NCI-H524 (cell line): ENCODE data around the gene OLFML2B.

Experiments
- DNase-seq, 2 experiments: peaks; one replicate each; lab custom pipeline; 2025; lab: John Stamatoyannopoulos, UW

Gene OLFML2B

GRCh38 chr1:161945306-161946060, 78.2 kb downstream of the OLFML2B start:
- no peak for DNase-seq

- DNase-seq, result no peak
Measured at GRCh38 chr1:161944381-161944780, 79.3 kb downstream of the OLFML2B start.

DNA sequence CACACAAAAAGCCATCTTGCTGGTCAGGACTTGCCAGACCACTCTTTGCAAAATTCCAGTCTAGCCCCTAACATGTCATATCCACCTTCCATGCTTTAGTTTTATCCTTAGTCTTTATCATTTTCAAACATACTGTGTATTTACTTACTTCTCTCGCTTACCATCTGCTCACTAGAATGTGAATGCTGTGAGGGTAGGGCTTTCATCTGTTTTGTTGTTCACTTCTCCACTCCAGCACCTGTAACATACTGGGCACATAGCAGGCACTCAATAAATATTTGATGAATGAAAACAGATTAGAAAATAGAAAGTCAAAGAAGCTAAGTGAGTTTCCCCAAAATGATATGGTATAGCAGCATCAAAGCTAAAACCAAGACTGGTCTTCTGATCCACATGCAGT, 79.9 kb downstream of the OLFML2B start:
- DNase-seq, result no peak

GRCh38 chr1:161941726-161942436, 81.8 kb downstream of the OLFML2B start:
- no peak for DNase-seq

DNA sequence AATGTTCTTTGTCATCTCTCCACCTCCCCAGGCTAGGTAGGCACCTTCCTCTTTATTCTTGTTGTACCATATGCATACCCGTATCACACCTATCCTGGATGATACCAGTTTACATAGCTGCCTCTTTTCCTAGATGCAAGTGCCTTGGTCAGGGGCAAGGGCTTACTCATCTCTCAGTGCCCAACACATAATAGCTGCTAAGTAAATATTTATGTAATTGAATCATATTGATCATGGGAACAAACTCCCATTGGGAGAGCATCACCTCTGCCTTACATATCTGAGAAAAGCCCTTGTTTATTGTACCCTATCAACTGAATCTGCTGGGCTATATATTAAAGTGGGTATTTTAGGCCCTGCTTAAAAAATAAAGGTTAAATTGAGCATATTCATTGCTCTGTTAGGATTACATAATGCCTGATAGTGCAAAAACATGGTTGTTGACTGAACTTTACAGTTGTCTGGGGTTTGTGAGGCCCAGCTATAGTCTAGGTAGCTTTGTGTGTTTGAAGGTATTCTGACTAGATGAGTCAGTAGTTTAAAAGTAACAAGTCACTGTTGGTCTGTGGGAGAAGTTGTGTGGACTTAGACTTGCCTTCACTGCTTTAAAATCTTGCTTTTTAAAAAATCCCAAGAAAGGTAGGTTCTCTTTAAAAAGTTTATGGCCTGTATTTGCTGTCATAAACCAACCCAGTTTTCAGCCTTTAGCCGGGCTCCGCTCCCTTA, 82.6 kb downstream of the OLFML2B start:
- no peak for DNase-seq

DNA sequence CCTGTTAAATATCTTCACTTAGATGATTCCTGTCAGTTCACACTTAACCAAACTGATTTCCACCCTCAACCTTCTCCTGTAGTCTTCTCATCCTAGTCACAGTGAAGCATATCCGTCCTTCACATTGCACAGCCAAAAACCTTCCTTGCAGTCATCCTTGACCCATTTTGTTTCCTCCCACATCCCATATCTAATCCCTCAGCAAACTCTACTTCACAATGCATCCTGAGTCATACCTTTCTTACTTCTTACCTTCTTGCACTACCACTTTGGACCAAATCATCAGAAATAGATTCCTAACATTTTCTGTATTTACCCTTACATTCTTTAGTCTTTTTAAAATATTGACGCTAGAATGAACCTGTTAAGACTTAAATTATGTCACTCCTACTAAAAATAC, 86.9 kb downstream of the OLFML2B start:
- DNase-seq, result no peak

DNA sequence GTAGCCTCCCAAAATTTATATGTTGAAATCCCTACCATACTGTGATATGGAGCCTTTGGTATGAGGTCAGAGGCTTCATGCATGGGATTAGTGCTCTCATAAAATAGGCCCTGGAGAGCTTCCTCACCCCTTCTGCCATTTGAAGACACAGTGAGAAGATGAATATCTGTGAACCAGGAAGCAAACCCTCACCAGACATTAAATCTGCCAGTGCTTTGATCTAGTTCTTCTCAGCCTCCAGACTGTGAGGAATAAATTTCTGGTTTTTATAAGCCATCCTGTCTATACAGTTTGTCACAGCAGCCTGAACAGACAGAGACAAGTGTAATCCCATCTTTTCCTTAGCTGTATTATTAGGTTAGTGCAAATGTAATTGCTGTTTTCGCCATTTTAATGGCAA, 88.4 kb downstream of the OLFML2B start:
- DNase-seq, result no peak

- no peak for DNase-seq
Measured at GRCh38 chr1:161933592-161934588, 89.8 kb downstream of the OLFML2B start.
